Chondrocyte (in vitro differentiated cells): ENCODE data around the gene CXorf65. TPM values are rescaled to one million over a fixed set of nuclear protein-coding genes. Genes with fewer than 3 reads are reported as not detected.

Experiments
- DNase-seq: peaks from one replicate; pipeline ENCODE4 v3.0.0; 2021; ENCODE audit warnings: mixed read lengths, low spot score
- H3K27ac Mint-ChIP-seq: one replicate; pipeline ENCODE4 v1.8.0; 2021; ENCODE audit warnings: mild to moderate bottlenecking, moderate library complexity, mixed read lengths; ENCODE audit not compliant: unreplicated experiment
- H3K27me3 Mint-ChIP-seq: 2 replicates; pipeline ENCODE4 v1.8.0; 2021; ENCODE audit warnings: low read depth, mixed read lengths
- H3K36me3 Mint-ChIP-seq: 2 replicates; pipeline ENCODE4 v1.8.0; 2021; ENCODE audit warnings: low read depth, mixed read lengths
- H3K4me1 Mint-ChIP-seq: 2 replicates; pipeline ENCODE4 v1.8.0; 2021; ENCODE audit warnings: low read depth, mild to moderate bottlenecking, mixed read lengths
- H3K4me3 Mint-ChIP-seq: one replicate; pipeline ENCODE4 v1.8.0; 2021; ENCODE audit warnings: mild to moderate bottlenecking, moderate library complexity, mixed read lengths; ENCODE audit not compliant: unreplicated experiment
- H3K9me3 Mint-ChIP-seq: 2 replicates; pipeline ENCODE4 v1.8.0; 2021; ENCODE audit warnings: low read depth, mixed read lengths
- CTCF ChIP-seq: fragments of 200-600 bp; sonication (generic); IDR thresholded peaks from 2 replicates; pipeline ENCODE4 v1.5.0; 2021; ENCODE audit warnings: antibody characterized with exemption, mild to moderate bottlenecking, moderate library complexity
- total RNA-seq: library from RNA; stranded (reverse); gene quantifications from 3 replicates; pipeline ENCODE4 v1.2.1, GENCODE V29; 2021

CXorf65 gene
- total RNA-seq, 1 donor from 2014 or later, result not detected

- DNase-seq, result no peak
- Mint-ChIP-seq H3K27me3 (no peaks in the 10 kb centered on the region), H3K9me3 (no peaks in the 10 kb centered on the region), H3K4me1 (peaks cover 6% of the 10 kb centered on the region), H3K36me3 (no peaks in the 10 kb centered on the region), H3K27ac (no peak overlapping the region), H3K4me3 (no peak overlapping the region)
- TF ChIP-seq CTCF, result no peak
These were observed 705 bp upstream of the CXorf65 start for GRCh38 chrX:71107245-71107644.

- no peak overlapping the region for H3K4me3 Mint-ChIP-seq
- DNase-seq, result no peak
- H3K36me3 Mint-ChIP-seq, result no peaks in the 10 kb centered on the region
- peaks cover 6% of the 10 kb centered on the region for H3K4me1 Mint-ChIP-seq
- H3K9me3 Mint-ChIP-seq, result no peaks in the 10 kb centered on the region
- no peak overlapping the region for H3K27ac Mint-ChIP-seq
- no peaks in the 10 kb centered on the region for H3K27me3 Mint-ChIP-seq
- no peak for TF ChIP-seq CTCF
These were observed 912 bp downstream of the CXorf65 start for GRCh38 chrX:71105628-71106027.

- H3K27ac Mint-ChIP-seq, result no peak overlapping the region
- no peaks in the 10 kb centered on the region for H3K36me3 Mint-ChIP-seq
- no peak for TF ChIP-seq CTCF
- H3K27me3 Mint-ChIP-seq, result no peaks in the 10 kb centered on the region
- peaks cover 6% of the 10 kb centered on the region for H3K4me1 Mint-ChIP-seq
- H3K4me3 Mint-ChIP-seq, result no peak overlapping the region
- DNase-seq, result no peak
- H3K9me3 Mint-ChIP-seq, result no peaks in the 10 kb centered on the region
These were observed 3.2 kb downstream of the CXorf65 start for GRCh38 chrX:71103110-71103983.

GRCh38 chrX:71102292-71102691, 4.2 kb downstream of the CXorf65 start:
- TF ChIP-seq CTCF, result no peak
- Mint-ChIP-seq H3K27ac (no peak overlapping the region), H3K27me3 (no peaks in the 10 kb centered on the region), H3K9me3 (no peaks in the 10 kb centered on the region), H3K36me3 (no peaks in the 10 kb centered on the region), H3K4me1 (peaks cover 6% of the 10 kb centered on the region), H3K4me3 (no peak overlapping the region)
- DNase-seq, result no peak

GRCh38 chrX:71100581-71101505, 5.7 kb downstream of the CXorf65 start:
- Mint-ChIP-seq H3K4me1 (peaks cover 10% of the 10 kb centered on the region), H3K27ac (no peak overlapping the region), H3K36me3 (no peaks in the 10 kb centered on the region), H3K4me3 (no peak overlapping the region), H3K9me3 (no peaks in the 10 kb centered on the region), H3K27me3 (no peaks in the 10 kb centered on the region)
- TF ChIP-seq CTCF, result no peak
- DNase-seq, result no peak
